ENCODE results near the gene APC.
"Not testable (repeated sequence)": the region's sequence is repeated elsewhere in the genome, so short reads cannot be mapped to it uniquely, and the experiment has no call there.

Gene APC

GRCh38 chr5:112861638-112861985, 123.9 kb downstream of the APC start:
- no peak for DNase-seq

- no peak for DNase-seq
Observed at GRCh38 chr5:112862085-112862484, 124.4 kb downstream of the APC start.

GRCh38 chr5:112863549-112863948, 125.9 kb downstream of the APC start:
- no peak for DNase-seq

GRCh38 chr5:112865128-112865527, 127.4 kb downstream of the APC start:
- no peak for DNase-seq

GRCh38 chr5:112866739-112867138, 129.1 kb downstream of the APC start:
- DNase-seq = no peak

GRCh38 chr5:112867411-112867810, 129.7 kb downstream of the APC start:
- DNase-seq = no peak

- no peak for DNase-seq
Observed at GRCh38 chr5:112869948-112870347, 132.3 kb downstream of the APC start.

- DNase-seq = no peak
Observed at GRCh38 chr5:112870966-112871365, 133.3 kb downstream of the APC start.

GRCh38 chr5:112876362-112876761, 138.7 kb downstream of the APC start:
- no peak for DNase-seq

GRCh38 chr5:112878101-112878500, 140.4 kb downstream of the APC start:
- DNase-seq = no peak

GRCh38 chr5:112878760-112879159, 141.1 kb downstream of the APC start:
- no peak for DNase-seq

- DNase-seq = no peak
Observed at GRCh38 chr5:112880219-112880964, 142.7 kb downstream of the APC start.

GRCh38 chr5:112883192-112883591, 145.5 kb downstream of the APC start:
- DNase-seq = no peak

- DNase-seq = no peak
Observed at GRCh38 chr5:112885001-112885400, 147.3 kb downstream of the APC start.

- DNase-seq = no peak
Observed at GRCh38 chr5:112886975-112887374, 149.3 kb downstream of the APC start.

- DNase-seq = not testable (repeated sequence)
Observed at GRCh38 chr5:112892066-112892465, 154.4 kb downstream of the APC start.

- DNase-seq = no peak
Observed at GRCh38 chr5:112892776-112893175, 155.1 kb downstream of the APC start.

GRCh38 chr5:112895682-112896081, 158.0 kb downstream of the APC start:
- no peak for DNase-seq

Measured in SHP77 treated with DMSO at 0.1 percent for 48 hours (cell line).